CD8-positive, alpha-beta memory T cell (primary cell): ENCODE data around the gene KCTD1. TPM values are rescaled to one million over a fixed set of nuclear protein-coding genes. Genes with fewer than 3 reads are reported as not detected.

Experiments used
- CTCF ChIA-PET: fragments of 350-600 bp; sonication (Branson Sonifier 250); formaldehyde crosslinking; loops from one replicate; lab custom pipeline; 2021; ENCODE audit warnings: antibody characterized with exemption; lab: Charles Lee
- POLR2A ChIA-PET: fragments of 350-600 bp; sonication (Branson Sonifier 250); formaldehyde crosslinking; loops from one replicate; lab custom pipeline; 2021; ENCODE audit warnings: antibody characterized with exemption; lab: Charles Lee
- DNase-seq, 5 donors: peaks; one replicate each; pipeline versions ENCODE4 v3.0.0 to v3.0.0-alpha.2; 2020 to 2022; ENCODE audit warnings: mixed read lengths in 1 of 5
- H3K27ac ChIP-seq: one replicate; pipeline ENCODE4 v1.7.0; 2013; ENCODE audit warnings: low read depth, mild to moderate bottlenecking, low read length, moderate library complexity
- H3K27me3 ChIP-seq: 2 replicates; pipeline ENCODE4 v1.7.0; 2013; ENCODE audit warnings: low read length, mild to moderate bottlenecking; ENCODE audit not compliant: insufficient read depth, poor library complexity, severe bottlenecking
- H3K36me3 ChIP-seq: 2 replicates; pipeline ENCODE4 v1.7.0; 2013; ENCODE audit warnings: mild to moderate bottlenecking, low read length, moderate library complexity; ENCODE audit not compliant: insufficient read depth
- H3K4me1 ChIP-seq: 2 replicates; pipeline ENCODE4 v1.7.0; 2013; ENCODE audit warnings: mild to moderate bottlenecking, low read length, moderate library complexity; ENCODE audit not compliant: insufficient read depth
- H3K4me3 ChIP-seq: 2 replicates; pipeline ENCODE4 v1.7.0; 2013; ENCODE audit warnings: mild to moderate bottlenecking, low read length
- H3K9me3 ChIP-seq: 2 replicates; pipeline ENCODE4 v1.7.0; 2013; ENCODE audit warnings: mild to moderate bottlenecking, low read length
- H3K27ac Mint-ChIP-seq, 8 donors: one replicate each; pipeline ENCODE4 v1.8.0; 2020 to 2021; ENCODE audit warnings: mixed read lengths in 8 of 8, mild to moderate bottlenecking in 6 of 8, inconsistent platforms in 3 of 8, moderate library complexity in 3 of 8
- H3K27me3 Mint-ChIP-seq, 2 donors: one replicate each; pipeline ENCODE4 v1.8.0; 2020 to 2021; ENCODE audit warnings: mixed read lengths in 2 of 2, mild to moderate bottlenecking in 1 of 2, moderate library complexity in 1 of 2
- H3K36me3 Mint-ChIP-seq, 3 donors: one replicate each; pipeline ENCODE4 v1.8.0; 2020 to 2021; ENCODE audit warnings: mixed read lengths in 3 of 3, inconsistent platforms in 1 of 3, mild to moderate bottlenecking in 1 of 3
- H3K4me1 Mint-ChIP-seq, 3 donors: one replicate each; pipeline ENCODE4 v1.8.0; 2020 to 2021; ENCODE audit warnings: mixed read lengths in 3 of 3, inconsistent platforms in 1 of 3, mild to moderate bottlenecking in 1 of 3
- H3K4me3 Mint-ChIP-seq, 7 donors: one replicate each; pipeline ENCODE4 v1.8.0; 2020 to 2021; ENCODE audit warnings: mixed read lengths in 7 of 7, mild to moderate bottlenecking in 6 of 7, moderate library complexity in 4 of 7, inconsistent platforms in 2 of 7
- H3K9me3 Mint-ChIP-seq, 5 donors: one replicate each; pipeline ENCODE4 v1.8.0; 2020 to 2022; ENCODE audit warnings: mixed read lengths in 5 of 5, mild to moderate bottlenecking in 3 of 5, moderate library complexity in 2 of 5, inconsistent platforms in 1 of 5
- polyA plus RNA-seq: library from polyadenylated mRNA; unstranded; fragments of 300-500 nt; fragmentation: Illumina TruSeq; gene quantifications from one replicate; pipeline ENCODE4 v1.2.3, GENCODE V29; 2021
- total RNA-seq, 2 experiments: library from RNA; stranded (reverse); gene quantifications; one replicate each; pipeline ENCODE4 v1.2.3, GENCODE V29; 2021

KCTD1 gene
- total and polyA plus RNA-seq, 3 experiments from 2014 or later = 0.22 to 4.2 (median 3.5) TPM

DNA sequence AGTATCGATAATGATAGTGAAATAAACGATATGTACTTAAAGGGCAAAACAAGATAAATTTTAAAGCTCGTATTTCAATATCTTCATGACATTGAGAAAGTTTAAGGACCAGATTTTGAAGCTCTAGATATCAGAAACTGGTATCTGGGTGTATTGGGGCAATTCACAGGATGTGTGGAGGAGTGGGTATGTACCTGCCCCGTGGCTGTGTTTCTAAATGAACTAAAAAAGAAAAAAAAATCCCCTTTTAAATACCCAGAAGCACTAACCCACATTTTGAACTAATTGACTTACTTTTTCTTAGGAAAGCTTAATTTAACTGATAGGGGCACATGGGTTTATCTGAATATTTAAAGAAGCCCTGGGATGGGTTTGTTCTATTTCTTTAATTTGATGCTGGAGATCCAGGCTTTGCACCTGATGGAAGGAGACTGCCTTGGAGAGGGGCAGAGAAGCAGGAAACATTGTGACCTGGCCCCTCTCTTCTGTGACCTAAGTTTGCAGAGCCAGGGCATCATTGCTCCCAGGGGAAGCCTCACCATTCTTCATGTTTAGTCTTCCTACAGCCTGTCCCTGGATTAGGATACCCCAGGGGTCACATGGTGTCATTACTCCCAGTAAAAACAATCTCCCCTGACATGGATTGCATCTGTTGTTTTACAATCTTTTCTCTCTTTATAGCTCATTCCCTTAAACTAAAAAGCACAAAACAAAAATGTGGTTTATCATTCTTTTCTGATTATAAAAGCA, 7.6 kb upstream of the KCTD1 start:
- H3K4me3 Mint-ChIP-seq = no peak overlapping the region

GRCh38 chr18:26553943-26554342, 5.6 kb upstream of the KCTD1 start:
- Mint-ChIP-seq H3K4me1 (peaks cover 7 to 15% (median 14%) of the 10 kb centered on the region in 3 donors), H3K9me3 (no peaks in the 10 kb centered on the region), H3K27ac (no peak overlapping the region), H3K4me3 (no peak overlapping the region), H3K36me3 (no peaks in the 10 kb centered on the region), H3K27me3 (peaks cover 26 to 59% of the 10 kb centered on the region in 2 donors)
- POLR2A ChIA-PET = no interaction called here
- Histone ChIP-seq H3K4me1 (peaks cover 4% of the 10 kb centered on the region), H3K27me3 (peaks cover 18% of the 10 kb centered on the region), H3K27ac (no peak overlapping the region), H3K9me3 (no peaks in the 10 kb centered on the region), H3K4me3 (no peak overlapping the region), H3K36me3 (no peaks in the 10 kb centered on the region)
- DNase-seq = no peak
- CTCF ChIA-PET = no interaction called here

More for the DNA sequence above, 7.6 kb upstream of the KCTD1 start:
- POLR2A ChIA-PET = no interaction called here
- CTCF ChIA-PET = no interaction called here
- Mint-ChIP-seq H3K27ac (no peak overlapping the region), H3K4me1 (peaks cover 5 to 7% (median 7%) of the 10 kb centered on the region in 3 donors), H3K27me3 (peaks cover 23 to 50% of the 10 kb centered on the region in 2 donors), H3K36me3 (no peaks in the 10 kb centered on the region), H3K9me3 (no peaks in the 10 kb centered on the region)
- no peaks in the 10 kb centered on the region for H3K36me3 ChIP-seq
- no peak overlapping the region for H3K4me3 ChIP-seq
- H3K27ac ChIP-seq = no peak overlapping the region
- H3K27me3 ChIP-seq = peaks cover 13% of the 10 kb centered on the region
- no peaks in the 10 kb centered on the region for H3K9me3 ChIP-seq
- H3K4me1 ChIP-seq = no peaks in the 10 kb centered on the region
- no peak for DNase-seq

DNA sequence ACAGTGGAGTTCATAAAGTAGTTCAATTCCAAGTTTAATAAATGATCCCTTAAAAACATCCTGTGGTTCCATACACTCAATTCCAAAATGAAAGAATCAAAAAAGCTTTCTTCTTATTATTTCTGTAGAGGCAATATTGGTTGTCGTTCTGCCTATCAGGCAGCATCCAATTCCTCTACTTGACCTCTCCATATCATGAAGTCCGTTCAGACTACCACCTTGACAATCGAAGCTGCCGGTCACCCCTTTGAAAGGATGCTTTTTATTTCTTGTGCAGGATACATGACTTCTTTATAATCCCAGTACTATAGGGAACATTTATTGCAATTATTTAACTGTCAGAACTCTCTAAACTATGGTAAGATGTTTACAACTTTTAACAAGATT, 3.3 kb upstream of the KCTD1 start:
- H3K27ac ChIP-seq = no peak overlapping the region
- Mint-ChIP-seq H3K4me1 (peaks cover 7 to 15% (median 15%) of the 10 kb centered on the region in 3 donors), H3K27me3 (peaks cover 26 to 48% of the 10 kb centered on the region in 2 donors), H3K36me3 (no peaks in the 10 kb centered on the region), H3K9me3 (no peaks in the 10 kb centered on the region), H3K4me3 (peak overlapping the region in 6 of 7 donors; percentile 2 to 83 (median 36)), H3K27ac (no peak overlapping the region)
- H3K36me3 ChIP-seq = no peaks in the 10 kb centered on the region
- POLR2A ChIA-PET = no interaction called here
- H3K4me3 ChIP-seq = no peak overlapping the region
- no peak for DNase-seq
- peaks cover 18% of the 10 kb centered on the region for H3K27me3 ChIP-seq
- CTCF ChIA-PET = no interaction called here
- H3K4me1 ChIP-seq = peaks cover 4% of the 10 kb centered on the region
- H3K9me3 ChIP-seq = no peaks in the 10 kb centered on the region

GRCh38 chr18:26550998-26551694, 2.8 kb upstream of the KCTD1 start:
- POLR2A ChIA-PET = no interaction called here
- peaks cover 18% of the 10 kb centered on the region for H3K27me3 ChIP-seq
- CTCF ChIA-PET = no interaction called here

DNA sequence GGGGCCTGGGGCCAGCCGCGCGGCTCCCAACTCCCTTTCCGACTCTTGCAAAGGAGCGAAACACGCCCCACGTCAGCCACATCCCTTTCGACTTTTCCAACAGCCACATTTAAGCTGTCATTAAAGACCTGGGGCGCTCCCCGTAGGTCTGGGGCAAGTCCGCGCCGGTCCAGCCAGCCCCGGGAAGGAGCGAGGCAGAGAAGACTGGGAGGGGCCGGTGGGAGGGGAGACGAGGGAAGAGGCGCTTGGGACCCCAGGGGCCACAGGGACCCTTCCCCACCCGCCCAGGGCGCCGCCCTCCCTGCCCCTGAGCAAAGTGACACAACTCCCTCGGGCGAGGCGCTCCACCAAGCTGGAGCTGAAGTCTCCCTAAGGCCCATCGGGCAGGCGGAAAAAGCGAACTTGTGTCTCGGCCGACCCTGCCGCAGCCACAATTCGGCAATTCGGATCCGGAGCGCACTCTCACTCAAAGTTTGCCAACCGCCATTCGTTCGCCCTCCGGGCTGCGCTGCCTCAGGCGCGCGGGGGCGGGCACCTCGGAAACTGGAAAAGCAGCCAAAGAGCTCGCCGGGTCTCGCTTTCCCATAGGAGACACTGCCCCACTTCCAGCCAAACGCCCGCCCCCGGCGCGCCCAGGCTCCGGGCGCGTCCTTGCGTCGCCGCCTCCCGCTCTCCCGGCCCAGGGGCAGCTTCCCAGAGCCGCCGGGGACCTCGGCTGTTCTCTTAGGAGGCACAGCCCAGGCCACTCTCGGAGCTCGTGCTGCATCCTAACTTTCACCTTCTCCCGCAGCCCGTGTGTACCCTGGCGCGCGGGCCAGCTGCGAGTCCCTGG, 1.1 kb upstream of the KCTD1 start:
- H3K9me3 ChIP-seq = no peaks in the 10 kb centered on the region
- Mint-ChIP-seq H3K9me3 (no peaks in the 10 kb centered on the region), H3K27me3 (peaks cover 24 to 44% of the 10 kb centered on the region in 2 donors), H3K36me3 (no peaks in the 10 kb centered on the region), H3K4me3 (peak overlapping the region; percentile 70 to 88 (median 76)), H3K4me1 (peaks cover 25 to 38% (median 37%) of the 10 kb centered on the region in 3 donors), H3K27ac (peak overlapping the region in 1 of 8 donors; percentile 57)
- CTCF ChIA-PET = no interaction called here
- peaks cover 4% of the 10 kb centered on the region for H3K4me1 ChIP-seq
- peak overlapping the region; percentile 41 for H3K4me3 ChIP-seq
- H3K27me3 ChIP-seq = peaks cover 18% of the 10 kb centered on the region
- H3K27ac ChIP-seq = no peak overlapping the region
- no peaks in the 10 kb centered on the region for H3K36me3 ChIP-seq
- no peak for DNase-seq
- POLR2A ChIA-PET = no interaction called here

More at GRCh38 chr18:26550998-26551694, 2.8 kb upstream of the KCTD1 start:
- H3K27me3 Mint-ChIP-seq = peaks cover 24 to 48% of the 10 kb centered on the region in 2 donors
- H3K4me3 Mint-ChIP-seq = peak overlapping the region in 6 of 7 donors; percentile 2 to 83 (median 36)
- Histone ChIP-seq H3K9me3 (no peaks in the 10 kb centered on the region), H3K4me3 (no peak overlapping the region), H3K4me1 (peaks cover 4% of the 10 kb centered on the region), H3K36me3 (no peaks in the 10 kb centered on the region), H3K27ac (no peak overlapping the region)
- H3K4me1 Mint-ChIP-seq = peaks cover 12 to 21% (median 20%) of the 10 kb centered on the region in 3 donors
- H3K9me3 Mint-ChIP-seq = no peaks in the 10 kb centered on the region
- no peaks in the 10 kb centered on the region for H3K36me3 Mint-ChIP-seq
- no peak for DNase-seq
- no peak overlapping the region for H3K27ac Mint-ChIP-seq

DNA sequence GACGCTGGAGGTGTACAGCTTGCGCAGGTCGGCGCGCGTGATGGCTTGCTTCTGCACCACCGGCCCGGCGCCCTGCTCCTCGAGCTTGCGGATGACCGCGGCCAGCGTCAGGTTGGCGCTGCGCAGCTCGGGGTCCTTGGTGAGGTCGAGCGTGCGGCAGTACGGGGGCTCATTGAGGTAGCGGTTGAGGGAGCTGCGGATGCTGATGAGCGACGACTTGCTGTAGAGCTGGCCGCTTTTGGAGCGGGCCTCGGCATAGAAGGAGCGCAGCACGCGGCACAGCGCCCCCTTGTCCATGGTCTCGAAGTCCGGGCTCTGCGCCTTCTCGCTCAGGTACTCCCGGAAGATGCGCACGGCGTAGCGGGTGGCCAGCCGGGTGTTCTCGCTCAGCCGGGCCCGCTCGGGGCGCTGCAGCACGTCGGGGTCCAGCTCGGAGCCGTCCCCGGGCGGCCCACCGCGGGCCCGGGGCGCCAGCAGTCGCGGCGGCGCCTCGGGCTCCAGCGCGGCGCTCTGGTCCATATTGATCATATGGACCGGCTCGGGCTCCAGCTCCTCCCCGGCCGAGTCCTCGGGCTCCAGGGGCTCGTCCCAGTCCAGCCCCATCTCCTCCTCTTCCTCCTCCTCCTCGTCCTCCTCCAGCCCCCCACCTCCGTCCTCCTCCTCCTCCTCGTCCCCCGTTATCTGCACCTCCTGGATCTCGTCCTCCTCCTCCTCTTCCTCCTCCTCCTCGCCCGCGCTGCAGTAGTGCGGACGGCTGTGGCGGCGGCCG, 523 bp downstream of the KCTD1 start:
- Histone ChIP-seq H3K9me3 (no peaks in the 10 kb centered on the region), H3K27me3 (peaks cover 18% of the 10 kb centered on the region), H3K36me3 (no peaks in the 10 kb centered on the region), H3K27ac (no peak overlapping the region), H3K4me3 (peak overlapping the region; percentile 41), H3K4me1 (peaks cover 4% of the 10 kb centered on the region)
- ChIA-PET CTCF (no interaction called here), POLR2A (no interaction called here)
- Mint-ChIP-seq H3K27me3 (peaks cover 16 to 31% of the 10 kb centered on the region in 2 donors), H3K4me1 (peaks cover 38 to 54% (median 53%) of the 10 kb centered on the region in 3 donors), H3K9me3 (no peaks in the 10 kb centered on the region), H3K36me3 (no peaks in the 10 kb centered on the region), H3K27ac (peak overlapping the region in 1 of 8 donors; percentile 17), H3K4me3 (peak overlapping the region; percentile 80 to 96 (median 84))
- peak; percentile 19 to 60 (median 34) for DNase-seq

DNA sequence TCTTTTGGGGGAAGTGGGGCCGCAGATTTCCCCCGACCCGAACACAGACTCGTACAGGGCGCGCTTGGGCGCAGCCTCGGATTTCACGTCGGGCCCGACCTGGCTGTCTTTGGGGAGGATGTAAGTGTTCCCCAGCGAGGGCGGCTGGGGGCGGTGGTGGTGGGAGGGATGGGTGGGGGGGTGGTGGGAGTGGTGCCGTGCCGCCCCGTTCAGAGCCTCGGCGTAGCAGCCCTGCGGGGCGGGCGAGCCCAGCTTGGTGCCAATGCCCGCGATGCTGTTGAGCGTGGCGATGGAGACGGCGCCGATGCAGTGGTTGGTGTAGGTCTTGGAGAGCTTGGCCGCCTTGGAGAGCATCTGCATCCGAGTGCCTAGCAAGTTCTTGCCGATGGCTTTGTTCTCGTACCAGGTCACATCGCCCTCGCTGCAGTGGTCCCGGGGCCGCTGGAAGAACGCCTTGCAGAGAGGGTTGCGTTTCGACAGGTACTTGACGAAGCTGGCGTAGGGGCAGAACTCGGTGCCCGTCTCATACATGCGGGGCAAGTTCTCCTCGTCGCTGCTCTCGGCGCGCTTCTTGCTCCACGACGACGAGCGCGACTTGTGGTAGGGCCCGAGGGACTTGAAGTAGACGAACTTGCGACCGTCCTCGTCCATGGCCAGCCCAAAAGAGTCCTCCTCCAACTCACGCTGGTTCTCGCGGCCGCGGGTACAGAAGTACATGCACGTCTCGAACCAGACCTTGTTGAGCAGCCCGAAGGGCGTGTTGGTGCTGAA, 1.3 kb downstream of the KCTD1 start:
- Histone ChIP-seq H3K36me3 (no peaks in the 10 kb centered on the region), H3K27me3 (peaks cover 15% of the 10 kb centered on the region), H3K9me3 (no peaks in the 10 kb centered on the region), H3K4me1 (peaks cover 4% of the 10 kb centered on the region), H3K27ac (no peak overlapping the region), H3K4me3 (no peak overlapping the region)
- CTCF ChIA-PET = no interaction called here
- Mint-ChIP-seq H3K27ac (peak overlapping the region in 2 of 8 donors; percentile 29 to 38), H3K4me3 (peak overlapping the region; percentile 69 to 87 (median 84)), H3K27me3 (peaks cover 12 to 24% of the 10 kb centered on the region in 2 donors), H3K36me3 (no peaks in the 10 kb centered on the region), H3K4me1 (peaks cover 39 to 60% (median 57%) of the 10 kb centered on the region in 3 donors), H3K9me3 (no peaks in the 10 kb centered on the region)
- DNase-seq = no peak
- POLR2A ChIA-PET = no interaction called here
